SK-N-SH (cell line): ENCODE results near the gene WWC1. TPM values are rescaled to one million over a fixed set of nuclear protein-coding genes. Genes with fewer than 3 reads are reported as not detected.

Experiments used
- CTCF ChIA-PET: fragments of 300-600, 350-600 bp; formaldehyde crosslinking; extraction: SDS; loops from one replicate; lab custom pipeline; 2021; lab: Yijun Ruan, JAX
- POLR2A ChIA-PET: fragments of 350-600 bp; sonication (Branson Sonifier 250); formaldehyde crosslinking; extraction: SDS; loops from one replicate; lab custom pipeline; 2020; ENCODE audit warnings: antibody characterized with exemption, inconsistent platforms; lab: Yijun Ruan, JAX
- DNase-seq: peaks from one replicate; pipeline ENCODE4 v3.0.0; 2012
- H2AFZ ChIP-seq: fragments of 200-600 bp; sonication (generic); 2 replicates; pipeline ENCODE4 v1.8.1; 2016; ENCODE audit warnings: antibody characterized with exemption, mild to moderate bottlenecking, low read depth
- H3F3A ChIP-seq: fragments of 200-600 bp; sonication (generic); replicated peaks from 2 replicates; pipeline ENCODE3; 2016; ENCODE audit warnings: antibody characterized with exemption, mild to moderate bottlenecking; ENCODE audit not compliant: insufficient read depth
- H3K27ac ChIP-seq, 2 experiments: fragments of 200-500 bp in 1 of 2; fragments of 200-600 bp in 1 of 2; sonication (Bioruptor generic) in 1 of 2; sonication (generic), shearing (Covaris generic) in 1 of 2; 2 replicates each; pipeline versions ENCODE4 v1.5.1 to v1.6.1; 2014 to 2016; ENCODE audit warnings: low read depth in 2 of 2, inconsistent platforms in 1 of 2, low read length in 1 of 2, mild to moderate bottlenecking in 1 of 2, mixed read lengths in 1 of 2
- H3K27me3 ChIP-seq: fragments of 200-600 bp; sonication (generic), shearing (Covaris generic); 2 replicates; pipeline ENCODE4 v1.6.1; 2016; ENCODE audit warnings: mixed run types; ENCODE audit not compliant: insufficient read depth
- H3K36me3 ChIP-seq, 2 experiments: fragments of 200-500 bp in 1 of 2; fragments of 200-600 bp in 1 of 2; sonication (Bioruptor generic) in 1 of 2; sonication (generic) in 1 of 2; replicated peaks in 1 of 2; 2 replicates each; pipeline versions ENCODE3 to v1.5.1; 2014 to 2016; ENCODE audit warnings: low read length in 1 of 2, mild to moderate bottlenecking in 1 of 2; ENCODE audit not compliant: insufficient read depth in 2 of 2, control insufficient read depth in 1 of 2
- H3K4me1 ChIP-seq, 2 experiments: fragments of 200-500 bp in 1 of 2; fragments of 200-600 bp in 1 of 2; sonication (Bioruptor generic) in 1 of 2; sonication (generic), shearing (Covaris generic) in 1 of 2; 2 replicates each; pipeline versions ENCODE4 v1.5.1 to v1.6.1; 2014 to 2016; ENCODE audit warnings: low read depth in 1 of 2, low read length in 1 of 2, mixed run types in 1 of 2; ENCODE audit not compliant: insufficient read depth in 2 of 2, control insufficient read depth in 1 of 2
- H3K4me2 ChIP-seq: fragments of 200-600 bp; sonication (generic), shearing (Covaris generic); 2 replicates; pipeline ENCODE4 v1.6.1; 2017; ENCODE audit warnings: mixed run types
- H3K4me3 ChIP-seq, 2 experiments: fragments of 200-500 bp in 1 of 2; fragments of 200-600 bp in 1 of 2; sonication (Bioruptor generic) in 1 of 2; sonication (generic), shearing (Covaris generic) in 1 of 2; 2 replicates each; pipeline versions ENCODE4 v1.5.1 to v1.8.1; 2014 to 2016; ENCODE audit warnings: low read depth in 2 of 2, inconsistent platforms in 1 of 2, low read length in 1 of 2, mild to moderate bottlenecking in 1 of 2, mixed read lengths in 1 of 2, moderate library complexity in 1 of 2
- H3K79me2 ChIP-seq: fragments of 200-600 bp; sonication (generic); 2 replicates; pipeline ENCODE4 v1.8.1; 2017; ENCODE audit warnings: mild to moderate bottlenecking; ENCODE audit not compliant: insufficient read depth
- H3K9ac ChIP-seq: fragments of 200-600 bp; sonication (generic); 2 replicates; pipeline ENCODE4 v1.6.1; 2017; ENCODE audit warnings: mixed run types
- H3K9me2 ChIP-seq: fragments of 200-600 bp; sonication (generic); 2 replicates; pipeline ENCODE4 v1.6.1; 2017; ENCODE audit warnings: mixed run types
- H3K9me3 ChIP-seq: fragments of 200-600 bp; sonication (generic); 2 replicates; pipeline ENCODE4 v1.6.1; 2017; ENCODE audit warnings: mixed run types, mild to moderate bottlenecking, moderate library complexity
- H4K20me1 ChIP-seq: fragments of 200-600 bp; sonication (generic); 2 replicates; pipeline ENCODE4 v1.6.1; 2017; ENCODE audit warnings: mild to moderate bottlenecking, mixed run types; ENCODE audit not compliant: insufficient read depth
- CHD2 ChIP-seq: fragments of 150-350 bp; IDR thresholded peaks from 2 replicates; pipeline ENCODE4 v1.6.1; 2018; ENCODE audit warnings: low read length; ENCODE audit not compliant: partially characterized antibody
- ELF1 ChIP-seq: IDR thresholded peaks from 2 replicates; pipeline ENCODE4 v1.4.0; 2012
- FOSL2 ChIP-seq: IDR thresholded peaks from 2 replicates; pipeline ENCODE4 v1.4.0; 2012; ENCODE audit warnings: low read depth, mild to moderate bottlenecking, moderate library complexity, borderline replicate concordance
- GABPA ChIP-seq: IDR thresholded peaks from 2 replicates; pipeline ENCODE4 v1.4.0; 2012; ENCODE audit warnings: low read depth, mild to moderate bottlenecking
- GATA2 ChIP-seq: sonication (generic); formaldehyde crosslinking; IDR thresholded peaks from 2 replicates; pipeline ENCODE4 v1.5.0; 2020; ENCODE audit warnings: mild to moderate bottlenecking, missing genetic modification reagents
- IRF3 ChIP-seq: fragments of 150-350 bp; IDR thresholded peaks from 2 replicates; pipeline ENCODE4 v1.6.1; 2016; ENCODE audit warnings: mild to moderate bottlenecking, low read depth, low read length
- JUND ChIP-seq: IDR thresholded peaks from 2 replicates; pipeline ENCODE4 v1.4.0; 2012
- RAD21 ChIP-seq: IDR thresholded peaks from 2 replicates; pipeline ENCODE4 v1.6.1; 2012; ENCODE audit warnings: mild to moderate bottlenecking, low read length
- RCOR1 ChIP-seq: fragments of 150-350 bp; IDR thresholded peaks from 2 replicates; pipeline ENCODE4 v1.6.1; 2017; ENCODE audit warnings: antibody characterized with exemption, low read length
- REST ChIP-seq: IDR thresholded peaks from 2 replicates; pipeline ENCODE4 v1.6.1; 2012; ENCODE audit warnings: mild to moderate bottlenecking, low read depth, low read length, moderate library complexity
- RFX5 ChIP-seq: IDR thresholded peaks from 2 replicates; pipeline ENCODE4 v1.6.1; 2012; ENCODE audit warnings: mild to moderate bottlenecking, improper control_type of control experiment, low read length
- RXRA ChIP-seq: IDR thresholded peaks from 2 replicates; pipeline ENCODE4 v1.4.0; 2012; ENCODE audit warnings: low read depth, mild to moderate bottlenecking, borderline replicate concordance
- SIN3A ChIP-seq: IDR thresholded peaks from 2 replicates; pipeline ENCODE4 v1.6.1; 2012; ENCODE audit warnings: low read depth, mild to moderate bottlenecking, low read length, moderate library complexity, borderline replicate concordance
- TAF1 ChIP-seq: IDR thresholded peaks from 2 replicates; pipeline ENCODE4 v1.6.1; 2012; ENCODE audit warnings: low read depth, mild to moderate bottlenecking, low read length, moderate library complexity, borderline replicate concordance
- TCF12 ChIP-seq: IDR thresholded peaks from 2 replicates; pipeline ENCODE4 v1.4.0; 2012
- USF1 ChIP-seq: IDR thresholded peaks from 2 replicates; pipeline ENCODE4 v1.4.0; 2012; ENCODE audit warnings: low read depth, borderline replicate concordance
- WGBS: methylation state at CpG from one replicate; pipeline ENCODE4 v1.1.6; 2017; ENCODE audit warnings: low lambda C conversion rate; 5-methylcytosine and 5-hydroxymethylcytosine counted together
- polyA plus RNA-seq, 3 experiments: library from polyadenylated mRNA; depleted of rRNA; stranded (reverse); fragments of >200 nt; gene quantifications; 2 replicates each; pipeline ENCODE4 v1.2.3, GENCODE V29; 2012

Gene WWC1
- polyA plus RNA-seq, 1 of the 3 experiments (the other 2 are of a cell fraction), result 16.9 TPM

- no peak for DNase-seq
- no peaks in the 10 kb centered on the region for H3K9me3 ChIP-seq
- no peaks in the 10 kb centered on the region for H3K36me3 ChIP-seq
- H3K9me2 ChIP-seq, result no peaks in the 10 kb centered on the region
- H3K9ac ChIP-seq, result no peak overlapping the region
- H3K27ac ChIP-seq, result no peak overlapping the region
- H2AFZ ChIP-seq, result no peak overlapping the region
- POLR2A ChIA-PET, result no interaction called here
- TF ChIP-seq JUND, result no peak
- TF ChIP-seq ELF1, result no peak
- TF ChIP-seq GABPA, result no peak
- TF ChIP-seq RFX5, result no peak
- no peak for TF ChIP-seq GATA2 (CRISPR knock-in tag)
- no peak for TF ChIP-seq IRF3
- TF ChIP-seq TCF12, result no peak
- TF ChIP-seq CHD2, result no peak
- TF ChIP-seq RCOR1, result no peak
- no peak for TF ChIP-seq FOSL2
- no peak for TF ChIP-seq SIN3A
- no peak for TF ChIP-seq REST
- TF ChIP-seq USF1, result no peak
- H3K4me3 ChIP-seq, result no peak overlapping the region
- H3K79me2 ChIP-seq, result peaks cover 19% of the 10 kb centered on the region; the same call in 1 of the 2 replicates
- H3K4me1 ChIP-seq, result peaks cover 0 to 5% of the 10 kb centered on the region in 2 experiments; a peak in 2 of 4 replicates
- H3K27me3 ChIP-seq, result no peaks in the 10 kb centered on the region
- peaks cover 2% of the 10 kb centered on the region for H3F3A ChIP-seq
- no peaks in the 10 kb centered on the region for H4K20me1 ChIP-seq
- CTCF ChIA-PET, result no interaction called here
- no peak overlapping the region for H3K4me2 ChIP-seq
Measured at GRCh38 chr5:168332042-168332441, 40.6 kb downstream of the WWC1 start.

- Histone ChIP-seq H3K27ac (peak overlapping the region in 1 of 2 experiments; percentile 8; a peak in 1 of 4 replicates), H3K9me2 (no peaks in the 10 kb centered on the region), H3K27me3 (no peaks in the 10 kb centered on the region), H3K4me3 (no peak overlapping the region), H3K9me3 (no peaks in the 10 kb centered on the region), H3K4me1 (peaks cover 0 to 5% of the 10 kb centered on the region in 2 experiments; a peak in 2 of 4 replicates), H3K79me2 (peaks cover 22% of the 10 kb centered on the region; the same call in 1 of the 2 replicates), H4K20me1 (no peaks in the 10 kb centered on the region), H3K9ac (no peak overlapping the region), H3K4me2 (0 out of 2 replicates have a peak overlapping the region, but pooled peaks have one; percentile 1), H3F3A (no peaks in the 10 kb centered on the region), H2AFZ (no peak overlapping the region), H3K36me3 (no peaks in the 10 kb centered on the region)
- WGBS, result 84% methylated on average over 3 of the region's 3 CpGs
- ChIA-PET CTCF (no interaction called here), POLR2A (no interaction called here)
- no peak for DNase-seq
- TF ChIP-seq TAF1 (no peak), RXRA (no peak), RAD21 (no peak), RCOR1 (no peak), IRF3 (no peak)
Measured at GRCh38 chr5:168334280-168334679, 42.8 kb downstream of the WWC1 start.
